ENCODE data around the gene CLCN6. TPM values are rescaled to one million over a fixed set of nuclear protein-coding genes. Genes with fewer than 3 reads are reported as not detected.

Gene CLCN6
- polyA plus RNA-seq, 2 of the 4 experiments (the other 2 are of a cell fraction): 5.7 to 9.0 TPM

GRCh38 chr1:11857164-11857851 lies 51.3 kb downstream of the CLCN6 start:
- ChIA-PET CTCF (interaction anchor here (1.0 kb wide), 1 partner anchor 17 kb away, joined by 3 read pairs; no protein-coding TSS in a partner anchor), POLR2A (interaction anchor here (1.0 kb wide), 1 partner anchor 51 kb away, joined by 3 read pairs; no protein-coding TSS in a partner anchor)
- FAIRE-seq (no peak), ATAC-seq (no peak), DNase-seq (ENCODE audit: low read depth in 1 of 2, low spot score in 1 of 2) (no peak)
- WGBS (ENCODE audit: missing lambda C conversion rate): 18% methylated on average over 10 of the region's 10 CpGs
- no peak overlapping the region for H3K4me3 ChIP-seq
- no peak for TF ChIP-seq FOSL2 (IDR thresholded peaks at IDR 0.05)
- no peak for TF ChIP-seq FOSL2 (CRISPR knock-in tag; IDR thresholded peaks at IDR 0.05)
- no peak for TF ChIP-seq MAFK (IDR thresholded peaks at IDR 0.05; ENCODE audit: partially characterized antibody)
- no peak for TF ChIP-seq HEYL (CRISPR knock-in tag; IDR thresholded peaks at IDR 0.05)
- no peak for TF ChIP-seq MAZ (IDR thresholded peaks at IDR 0.05; ENCODE audit: borderline replicate concordance, low read depth, low read length)
- TF ChIP-seq TFCP2L1 (CRISPR knock-in tag; IDR thresholded peaks at IDR 0.05): no peak
- TF ChIP-seq CBX2 (IDR thresholded peaks at IDR 0.05; ENCODE audit: borderline replicate concordance, low read depth): no peak
- no peak for TF ChIP-seq SMC3 (IDR thresholded peaks at IDR 0.05)
- TF ChIP-seq FOXS1 (CRISPR knock-in tag; IDR thresholded peaks at IDR 0.05): no peak
- no peak for TF ChIP-seq HDAC2 (IDR thresholded peaks at IDR 0.05)
- TF ChIP-seq NPAS2 (CRISPR knock-in tag; IDR thresholded peaks at IDR 0.05; ENCODE audit: borderline replicate concordance): no peak
- TF ChIP-seq KDM1A (IDR thresholded peaks at IDR 0.05; ENCODE audit: low read depth): no peak
- TF ChIP-seq MYC (IDR thresholded peaks at IDR 0.05; ENCODE audit: borderline replicate concordance, low read length): no peak
- no peak for TF ChIP-seq BHLHE40 (IDR thresholded peaks at IDR 0.05; ENCODE audit: low read depth, low read length)
- TF ChIP-seq EHMT2 (IDR thresholded peaks at IDR 0.05; ENCODE audit: low read depth): no peak
- no peak for TF ChIP-seq GATA3 (IDR thresholded peaks at IDR 0.05; ENCODE audit: borderline replicate concordance)
- TF ChIP-seq HOXB5 (CRISPR knock-in tag; IDR thresholded peaks at IDR 0.05): no peak
- TF ChIP-seq HOXA7 (CRISPR knock-in tag; IDR thresholded peaks at IDR 0.05): no peak
- TF ChIP-seq CHD2 (IDR thresholded peaks at IDR 0.05; ENCODE audit: low read length, partially characterized antibody): no peak
- H3K27ac ChIP-seq: no peak overlapping the region
- no peaks in the 10 kb centered on the region; the same call in 2 of the 3 replicates for H3K4me1 ChIP-seq
- H3K4me2 ChIP-seq: no peak overlapping the region
- no peaks in the 10 kb centered on the region for H3K9me3 ChIP-seq

GRCh38 chr1:11858158-11858557 lies 52.2 kb downstream of the CLCN6 start:
- WGBS (ENCODE audit: missing lambda C conversion rate): 16% methylated on average over 5 of the region's 14 CpGs
- FAIRE-seq: no peak
- ChIA-PET CTCF (interaction anchor here (0.8 to 1.0 kb wide), 2 partner anchors 18 to 109 kb away, joined by 3 read pairs; no protein-coding TSS in a partner anchor), POLR2A (no interaction called here)
- Histone ChIP-seq H3K4me3 (no peak overlapping the region), H3K9me3 (no peaks in the 10 kb centered on the region), H3K4me2 (no peak overlapping the region), H3K4me1 (no peaks in the 10 kb centered on the region; the same call in 2 of the 3 replicates), H3K27ac (no peak overlapping the region)
- no peak for DNase-seq (ENCODE audit: low read depth in 1 of 2, low spot score in 1 of 2)
- ATAC-seq: no peak
- TF ChIP-seq ATOH8 (CRISPR knock-in tag; IDR thresholded peaks at IDR 0.05; ENCODE audit: low read depth) (no peak), HDAC2 (IDR thresholded peaks at IDR 0.05) (no peak), EP300 (IDR thresholded peaks at IDR 0.05) (no peak), RNF2 (IDR thresholded peaks at IDR 0.05; ENCODE audit: borderline replicate concordance, low read depth) (no peak), NR3C1 (IDR thresholded peaks at IDR 0.05) (no peak), HMGXB4 (CRISPR knock-in tag; IDR thresholded peaks at IDR 0.05; ENCODE audit: borderline replicate concordance) (no peak), RFX5 (IDR thresholded peaks at IDR 0.05) (no peak)

Measured in A549 (cell line).